ENCODE data around the gene PTPRU.

PTPRU gene

GRCh38 chr1:29247571-29248273 lies 11.4 kb downstream of the PTPRU start:
- no peak for DNase-seq

GRCh38 chr1:29248409-29248808 lies 12.1 kb downstream of the PTPRU start:
- no peak for DNase-seq

DNA sequence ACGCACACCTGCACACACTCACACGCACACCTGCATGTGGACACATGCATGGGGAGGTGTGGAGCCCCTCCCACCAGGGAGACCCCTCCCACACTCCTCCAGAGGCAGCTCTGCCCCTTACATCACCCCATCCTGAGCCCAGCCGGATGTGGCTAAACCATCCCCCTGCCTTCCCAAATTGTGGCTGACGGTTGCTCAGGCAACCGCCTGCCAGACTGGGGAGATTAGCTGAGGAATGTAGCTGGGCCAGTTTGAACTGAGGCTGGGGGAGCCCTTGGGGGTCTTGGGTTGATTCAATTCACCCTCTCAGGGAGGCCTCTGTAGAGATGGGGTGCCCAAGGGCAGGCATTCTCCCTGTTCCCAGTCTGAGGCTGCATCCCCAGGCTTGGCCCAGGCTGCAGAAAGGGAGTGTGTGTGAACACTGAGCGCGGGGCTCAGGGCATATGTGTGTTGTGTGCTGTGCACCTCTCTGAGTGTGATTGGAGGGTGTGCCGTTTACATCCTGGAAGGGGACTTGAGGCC lies 12.9 kb downstream of the PTPRU start:
- no peak for DNase-seq

DNA sequence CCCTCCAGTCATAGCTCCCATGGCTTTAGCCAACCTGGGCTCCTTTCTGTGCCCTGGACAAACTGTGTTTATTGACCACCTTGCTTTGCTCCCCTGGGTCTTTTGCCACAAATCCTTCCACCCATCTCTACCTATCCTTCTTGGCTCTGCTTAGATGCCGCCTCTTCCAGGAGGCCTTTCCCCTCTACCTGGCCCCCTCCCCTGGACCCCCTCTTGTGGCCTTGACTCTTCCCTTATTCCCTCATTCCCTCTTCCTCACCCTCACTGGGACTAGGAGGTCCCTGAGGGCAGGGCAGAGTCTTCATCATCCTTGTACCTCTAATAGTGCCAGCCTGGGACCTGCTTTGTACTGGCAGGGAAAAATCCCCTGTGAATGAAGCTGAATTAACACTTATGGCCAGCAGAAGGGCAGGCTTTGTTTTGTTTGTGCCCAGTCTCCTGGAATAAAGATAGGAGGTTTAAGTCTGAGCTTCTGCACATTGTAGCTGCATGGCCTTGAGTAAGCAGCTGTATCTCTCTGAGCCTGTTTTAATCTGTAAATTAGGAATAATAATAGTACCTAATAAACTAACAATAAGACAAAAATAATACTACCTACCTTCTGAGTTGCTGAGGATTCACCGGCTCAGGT lies 13.7 kb downstream of the PTPRU start:
- no peak for DNase-seq

- no peak for DNase-seq
Observed at GRCh38 chr1:29251164-29252124, 15.1 kb downstream of the PTPRU start.

DNA sequence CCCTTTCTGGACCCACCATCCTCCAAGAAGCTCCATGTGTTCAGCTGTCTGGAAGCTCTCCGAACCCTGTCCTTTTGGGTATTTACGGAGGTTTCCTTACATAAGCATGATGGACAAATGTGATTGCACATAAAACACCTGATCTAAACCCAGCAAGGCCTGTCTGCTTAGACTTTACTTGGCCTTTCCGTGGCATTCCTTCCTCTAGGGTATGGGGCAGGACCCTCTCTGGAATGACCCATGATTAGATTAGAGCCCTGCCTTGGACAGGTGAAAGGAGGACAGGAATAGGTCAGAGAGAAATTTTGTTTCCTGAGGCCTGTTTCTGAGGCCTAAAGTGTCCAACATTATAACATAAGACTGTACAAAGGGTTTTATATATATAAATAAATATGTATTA lies 16.9 kb downstream of the PTPRU start:
- DNase-seq, result no peak

- DNase-seq, result no peak
Observed at GRCh38 chr1:29254346-29254745, 18.0 kb downstream of the PTPRU start.

GRCh38 chr1:29255134-29255666 lies 18.9 kb downstream of the PTPRU start:
- no peak for DNase-seq

GRCh38 chr1:29256394-29256793 lies 20.1 kb downstream of the PTPRU start:
- no peak for DNase-seq

- no peak for DNase-seq
Observed at GRCh38 chr1:29256979-29257804, 20.9 kb downstream of the PTPRU start.

- DNase-seq, result no peak
Observed at GRCh38 chr1:29258189-29258975, 22.1 kb downstream of the PTPRU start.

GRCh38 chr1:29258976-29259801 lies 22.9 kb downstream of the PTPRU start:
- DNase-seq, result no peak

DNA sequence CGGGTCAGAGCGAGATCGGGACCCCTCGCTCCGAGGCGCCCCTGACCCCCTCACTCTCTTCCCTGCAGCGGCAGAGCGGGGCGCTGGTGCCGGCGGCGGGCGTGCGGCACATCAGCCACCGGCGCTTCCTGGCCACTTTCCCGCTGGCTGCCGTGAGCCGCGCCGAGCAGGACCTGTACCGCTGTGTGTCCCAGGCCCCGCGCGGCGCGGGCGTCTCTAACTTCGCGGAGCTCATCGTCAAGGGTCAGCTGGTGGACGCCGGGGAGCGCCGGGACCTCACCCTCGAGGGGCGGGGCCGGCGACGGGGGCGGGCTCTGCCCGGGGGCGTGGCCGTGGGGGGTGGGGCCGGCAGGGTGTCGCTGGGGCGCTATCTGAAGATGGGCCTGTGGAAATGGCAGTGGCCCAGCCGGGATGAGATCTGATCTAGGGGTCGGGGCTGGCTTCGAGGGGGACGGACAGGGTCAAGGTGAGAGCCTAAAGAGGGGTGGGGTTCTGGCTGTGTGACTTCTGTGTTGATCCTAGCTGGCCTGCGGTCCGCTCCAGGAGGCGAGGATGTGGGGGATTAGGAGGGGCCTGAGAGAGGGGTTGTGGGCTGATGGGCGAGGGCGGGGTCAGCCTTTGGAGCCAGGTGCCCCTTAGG lies 23.6 kb downstream of the PTPRU start:
- DNase-seq, result peak; percentile 50 to 60

DNA sequence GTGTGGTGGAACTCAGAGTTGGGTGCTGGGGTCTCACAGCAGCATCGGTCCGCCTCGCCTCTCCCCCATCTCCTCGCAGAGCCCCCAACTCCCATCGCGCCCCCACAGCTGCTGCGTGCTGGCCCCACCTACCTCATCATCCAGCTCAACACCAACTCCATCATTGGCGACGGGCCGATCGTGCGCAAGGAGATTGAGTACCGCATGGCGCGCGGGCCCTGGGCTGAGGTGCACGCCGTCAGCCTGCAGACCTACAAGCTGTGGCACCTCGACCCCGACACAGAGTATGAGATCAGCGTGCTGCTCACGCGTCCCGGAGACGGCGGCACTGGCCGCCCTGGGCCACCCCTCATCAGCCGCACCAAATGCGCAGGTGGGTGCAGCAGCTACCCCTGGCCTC lies 24.2 kb downstream of the PTPRU start:
- no peak for DNase-seq

DNA sequence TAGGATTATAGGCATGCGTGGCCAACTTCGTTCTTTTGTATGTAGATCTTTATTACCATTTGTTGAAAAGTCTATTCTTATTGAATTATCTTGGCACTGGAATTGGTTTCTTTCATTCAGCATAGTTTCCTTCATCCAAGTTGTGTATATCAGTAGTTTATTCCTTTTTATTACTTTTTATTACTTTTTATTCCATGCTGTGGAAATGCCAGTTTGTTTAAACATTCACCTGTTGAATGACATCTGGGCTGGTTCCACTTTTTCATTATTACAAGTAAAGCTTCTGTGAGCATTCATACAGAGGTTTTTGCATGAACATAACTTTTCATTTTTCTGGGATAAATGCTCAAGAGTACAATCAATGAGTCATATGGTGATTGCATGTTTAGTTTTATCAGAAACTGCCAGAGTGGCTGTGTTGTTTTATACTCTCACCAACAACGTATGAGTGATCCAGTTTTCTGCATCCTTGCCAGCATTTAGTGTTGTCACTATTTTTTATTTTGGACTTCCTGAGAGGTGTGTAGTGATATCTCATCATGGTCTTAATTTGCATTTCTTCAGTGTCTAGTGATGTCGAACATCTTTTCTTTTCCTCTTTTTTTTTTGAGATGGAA lies 28.6 kb downstream of the PTPRU start:
- DNase-seq, result no peak

- DNase-seq, result no peak
Observed at GRCh38 chr1:29266912-29267311, 30.6 kb downstream of the PTPRU start.

DNA sequence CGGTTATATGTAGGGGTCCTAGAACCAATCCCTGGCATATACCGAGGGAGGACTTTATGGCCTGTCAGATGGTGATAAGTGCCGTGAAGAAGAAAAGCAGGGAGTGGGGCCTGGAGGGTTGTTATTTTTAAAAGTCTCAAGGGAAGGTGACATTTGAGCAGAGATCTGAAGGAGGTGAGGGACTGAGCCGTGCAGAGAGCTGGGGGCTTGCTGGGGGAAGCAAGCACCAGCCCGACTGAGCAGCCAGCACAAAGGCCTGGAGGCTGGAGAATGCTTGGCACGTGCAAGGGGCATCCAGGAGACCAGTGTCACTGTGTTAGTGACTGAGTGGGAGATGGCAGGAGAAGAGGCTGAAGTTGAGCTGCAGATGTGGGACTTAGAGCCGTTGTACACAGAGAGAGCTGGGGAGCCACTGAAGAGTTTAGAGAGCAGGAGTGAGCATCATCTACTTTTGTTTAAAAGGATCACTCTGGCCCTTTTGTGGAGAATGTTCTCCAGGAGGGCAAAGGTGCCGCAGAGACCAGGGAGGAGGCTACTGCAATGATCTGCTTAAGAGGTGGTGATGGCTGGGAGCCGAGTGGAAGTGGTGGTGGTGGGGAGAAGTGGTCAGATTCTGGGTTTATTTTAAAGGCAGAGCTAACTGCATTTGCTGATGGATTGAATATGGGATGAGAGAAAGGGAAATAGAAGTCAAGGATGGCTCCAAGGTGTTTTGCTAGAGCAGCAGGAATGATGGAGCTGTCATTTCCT lies 31.2 kb downstream of the PTPRU start:
- no peak for DNase-seq

- DNase-seq, result no peak
Observed at GRCh38 chr1:29269382-29269781, 33.1 kb downstream of the PTPRU start.

Data from stimulated activated CD4-positive, alpha-beta T cell treated with anti-CD3 and anti-CD28 coated beads, Interleukin-2, amount 100 ng/mL, for 24 hours (primary cell).